SH-SY5Y (cell line): ENCODE measurements around the gene PRKCH.

ENCODE experiments used
- GATA2 ChIP-seq: IDR thresholded peaks from 2 replicates; pipeline ENCODE4 v1.6.1; 2011; ENCODE audit warnings: mild to moderate bottlenecking, low read depth, low read length
- GATA3 ChIP-seq: IDR thresholded peaks from 2 replicates; pipeline ENCODE4 v1.6.1; 2011; ENCODE audit warnings: low read depth, mild to moderate bottlenecking, low read length, moderate library complexity

PRKCH gene

DNA sequence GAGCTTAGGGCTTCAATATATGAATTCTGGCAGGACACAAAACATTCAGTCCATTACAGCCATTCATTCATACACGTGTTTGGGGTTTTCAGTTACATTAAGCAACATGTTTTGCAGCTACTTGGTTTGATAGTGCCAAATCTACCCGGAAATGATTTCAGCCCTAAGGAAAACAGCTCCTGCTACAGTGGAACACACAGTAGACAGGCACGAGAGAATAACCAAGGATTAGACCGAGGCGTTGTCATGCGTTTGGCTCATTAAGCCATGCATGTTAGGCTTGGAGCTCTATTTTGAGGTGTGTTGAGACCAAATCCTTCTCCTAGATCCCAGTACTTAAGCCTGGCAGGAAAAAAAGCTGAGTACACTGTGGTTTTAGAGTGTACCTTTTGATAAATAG, 177.4 kb downstream of the PRKCH start:
- no peak for TF ChIP-seq GATA2
- TF ChIP-seq GATA3, result no peak

DNA sequence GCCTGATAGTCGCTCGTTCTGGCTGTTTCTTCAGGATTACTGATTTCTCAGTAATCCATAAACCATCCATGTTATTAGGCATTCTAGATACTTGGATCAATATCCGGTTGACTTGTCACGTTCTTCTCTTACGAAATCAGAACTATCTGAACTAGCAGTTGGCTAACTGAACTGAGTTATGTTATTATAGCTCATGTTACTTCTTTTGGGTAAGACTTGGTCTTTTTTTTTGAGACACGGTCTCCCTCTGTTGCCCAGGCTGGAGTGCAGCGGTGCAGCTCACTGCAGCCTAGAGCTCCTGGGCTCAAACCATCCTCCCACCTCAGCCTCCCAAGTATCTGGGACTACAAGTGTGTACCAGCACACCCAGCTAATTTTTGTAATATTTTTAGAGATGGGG, 178.6 kb downstream of the PRKCH start:
- TF ChIP-seq GATA3 (no peak), GATA2 (no peak)

DNA sequence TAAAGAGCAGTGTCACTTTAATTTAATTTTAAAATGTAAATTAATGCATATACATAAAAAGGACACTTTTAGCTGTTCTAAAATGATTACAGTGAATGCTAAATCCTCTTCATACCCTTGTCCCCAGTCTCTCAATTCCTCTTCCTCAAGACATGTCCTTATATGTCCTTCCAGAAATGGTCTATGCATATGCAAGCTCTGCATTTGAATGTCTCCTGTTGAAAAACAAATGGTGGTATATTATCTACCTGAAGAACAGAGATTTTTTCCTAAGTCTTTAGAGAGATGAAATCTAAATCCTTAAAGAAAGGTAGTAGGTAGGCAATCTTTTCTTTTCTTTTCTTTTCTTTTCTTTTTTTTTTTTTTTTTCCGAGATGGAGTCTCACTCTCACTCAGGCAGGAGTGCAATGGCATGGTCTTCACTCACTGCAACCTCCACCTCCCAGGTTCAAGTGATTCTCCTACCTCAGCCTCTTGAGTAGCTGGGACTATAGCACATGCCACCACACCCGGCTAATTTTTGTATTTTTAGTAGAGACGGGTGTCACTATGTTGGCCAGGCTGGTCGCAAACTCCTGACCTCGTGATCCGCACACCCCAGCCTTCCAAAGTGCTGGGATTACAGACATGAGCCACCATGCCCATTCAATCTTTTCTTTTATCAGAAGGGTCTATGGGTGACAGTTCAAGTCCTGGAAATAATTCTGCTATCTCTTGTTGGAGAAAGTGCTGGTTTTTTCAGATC, 180.5 kb downstream of the PRKCH start:
- no peak for TF ChIP-seq GATA2
- no peak for TF ChIP-seq GATA3

DNA sequence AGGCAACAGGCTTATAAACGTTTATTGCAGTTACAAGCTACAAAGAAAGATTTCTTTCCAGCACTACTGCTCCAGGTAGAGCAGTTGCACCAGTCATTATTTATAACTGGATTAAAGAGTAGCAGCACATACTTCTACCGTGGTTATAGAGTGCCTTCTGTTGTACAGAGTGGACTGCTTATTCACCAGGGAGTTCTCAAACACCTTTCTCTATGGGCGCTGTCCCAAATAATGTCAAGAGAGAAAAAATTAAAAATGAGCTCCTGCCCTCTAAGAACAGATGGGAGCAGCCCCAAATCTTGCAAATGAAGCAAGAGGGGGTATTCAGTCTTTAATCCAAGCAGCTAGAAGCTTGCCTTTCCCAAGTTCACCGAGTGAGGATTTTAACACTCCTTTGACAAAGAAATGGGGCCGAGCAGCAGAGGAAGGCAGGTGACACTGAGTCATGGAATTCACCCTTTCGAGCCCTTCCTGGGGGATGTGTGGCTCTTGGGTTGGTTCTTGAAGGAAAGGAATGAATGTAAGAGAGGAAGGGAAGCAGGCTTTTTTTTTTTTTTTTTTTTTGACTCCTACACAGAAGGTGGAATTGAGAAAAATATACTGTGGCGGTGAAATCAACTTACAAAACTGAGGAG, 181.2 kb downstream of the PRKCH start:
- TF ChIP-seq GATA3, result no peak
- no peak for TF ChIP-seq GATA2

DNA sequence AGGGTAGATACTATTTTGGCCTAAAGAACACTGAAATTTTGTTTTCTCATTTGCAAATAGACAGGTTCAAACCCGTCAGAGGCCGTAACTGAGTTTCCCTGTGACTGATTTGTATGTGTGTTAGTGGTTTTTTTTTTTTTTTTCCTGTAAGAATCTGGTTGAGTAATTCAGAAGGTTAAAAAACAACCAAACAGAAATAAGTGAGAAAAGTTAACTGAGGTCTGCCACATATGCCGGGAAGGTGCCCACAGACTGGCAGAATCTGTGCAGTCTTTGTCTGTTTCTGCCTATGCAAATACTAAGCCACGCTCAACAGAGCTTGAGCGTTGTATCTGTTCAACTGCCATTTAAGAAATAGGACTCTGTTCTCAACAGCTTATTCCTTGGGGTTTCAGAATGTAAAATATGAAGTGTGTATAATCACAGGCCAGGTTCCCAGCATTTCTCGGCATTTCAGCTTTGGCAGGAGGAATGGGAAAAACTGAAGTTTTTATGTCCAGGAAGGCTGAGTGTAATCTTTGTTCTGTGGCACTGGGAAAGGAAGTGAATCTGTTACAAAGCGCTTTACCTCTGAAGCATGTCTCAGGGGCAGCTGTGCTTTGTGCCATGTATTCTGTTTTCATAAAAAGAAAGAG, 181.9 kb downstream of the PRKCH start:
- no peak for TF ChIP-seq GATA2
- no peak for TF ChIP-seq GATA3

DNA sequence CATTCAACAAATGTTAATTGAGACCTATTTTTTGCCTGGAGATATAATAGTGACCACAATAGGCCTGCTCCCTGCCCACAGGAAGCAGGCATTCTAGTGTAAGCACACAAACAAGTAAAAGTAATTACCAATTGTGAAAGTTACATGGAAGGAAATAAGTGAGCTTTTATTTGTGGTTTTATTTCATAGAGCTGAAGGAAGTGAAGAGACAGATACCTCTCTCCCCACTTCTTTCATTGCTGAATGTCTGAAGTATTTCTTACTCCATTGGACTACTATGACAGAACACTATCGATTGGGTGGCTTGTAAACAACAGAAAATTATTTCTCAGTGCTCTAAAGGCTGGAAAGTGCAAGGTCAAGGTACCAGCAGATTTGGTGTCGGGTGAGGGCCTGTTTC, 183.5 kb downstream of the PRKCH start:
- TF ChIP-seq GATA2, result no peak
- no peak for TF ChIP-seq GATA3

DNA sequence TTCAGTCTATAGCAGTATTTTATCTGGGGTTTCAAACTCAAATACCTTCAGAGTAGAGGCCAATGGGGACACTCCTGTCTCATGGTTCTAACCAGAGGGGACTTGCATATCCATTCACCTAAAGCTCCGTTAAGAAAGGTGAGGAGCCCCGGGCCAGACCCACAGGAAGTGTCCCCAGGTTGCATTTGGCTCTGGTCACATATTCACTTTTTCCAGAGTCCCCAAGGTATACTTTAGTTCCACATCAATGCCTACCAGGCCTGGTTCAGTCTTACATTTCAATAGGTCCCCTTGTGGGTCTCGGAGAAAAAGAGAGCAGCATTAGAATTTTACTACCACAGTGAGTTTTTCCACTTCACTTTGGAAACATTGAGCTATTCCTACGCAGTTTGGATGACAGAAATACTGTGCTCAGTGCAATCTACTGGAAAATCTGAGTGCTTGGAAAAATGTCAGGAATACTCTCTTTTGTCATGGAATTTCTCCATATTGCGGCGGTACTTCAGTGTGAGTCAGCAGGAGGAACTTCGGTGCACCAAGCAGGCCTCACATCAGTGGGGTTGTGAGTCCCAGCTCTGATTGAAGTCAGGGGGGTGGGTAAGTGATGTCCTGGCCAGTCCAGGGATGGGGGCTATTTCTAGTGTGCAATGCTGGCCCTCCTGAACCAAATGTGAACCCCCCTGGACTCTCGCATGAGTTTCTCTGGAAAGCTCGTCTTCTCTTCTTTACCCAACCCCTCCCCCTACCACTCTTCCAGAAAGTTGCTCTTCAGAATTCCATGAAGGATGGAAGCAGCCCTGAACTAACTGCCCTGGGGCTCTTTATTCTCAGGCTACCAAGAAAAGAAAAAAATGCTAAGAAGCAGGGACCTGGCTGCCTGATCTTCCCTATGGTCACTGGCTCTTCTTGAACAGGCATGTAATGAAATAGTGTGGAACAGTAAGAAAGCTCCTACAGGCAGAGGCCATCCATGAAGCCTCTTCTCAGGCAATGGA, 184.7 kb downstream of the PRKCH start:
- no peak for TF ChIP-seq GATA3
- no peak for TF ChIP-seq GATA2

DNA sequence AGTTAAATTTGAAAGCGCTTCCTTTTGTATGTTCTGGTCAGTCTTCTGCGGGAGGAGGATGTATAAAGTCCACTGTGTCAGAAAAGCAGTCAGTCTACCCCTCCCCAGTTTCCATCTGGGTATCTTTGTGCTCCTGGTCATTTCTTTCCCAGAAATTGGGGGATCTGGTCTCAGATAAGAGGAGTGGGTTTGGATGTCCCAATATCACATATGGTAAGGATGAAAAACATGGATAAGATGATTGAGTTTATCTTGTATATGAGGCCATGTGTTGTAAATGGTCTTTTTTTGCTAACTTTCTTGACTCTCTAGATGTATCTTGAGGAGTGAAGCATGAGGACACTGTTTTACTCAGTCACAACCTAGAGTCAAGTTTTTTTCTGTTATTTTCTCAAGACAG, 187.1 kb downstream of the PRKCH start:
- TF ChIP-seq GATA2, result no peak; the same call in 1 of the 2 replicates
- TF ChIP-seq GATA3, result no peak; the same call in 1 of the 2 replicates

DNA sequence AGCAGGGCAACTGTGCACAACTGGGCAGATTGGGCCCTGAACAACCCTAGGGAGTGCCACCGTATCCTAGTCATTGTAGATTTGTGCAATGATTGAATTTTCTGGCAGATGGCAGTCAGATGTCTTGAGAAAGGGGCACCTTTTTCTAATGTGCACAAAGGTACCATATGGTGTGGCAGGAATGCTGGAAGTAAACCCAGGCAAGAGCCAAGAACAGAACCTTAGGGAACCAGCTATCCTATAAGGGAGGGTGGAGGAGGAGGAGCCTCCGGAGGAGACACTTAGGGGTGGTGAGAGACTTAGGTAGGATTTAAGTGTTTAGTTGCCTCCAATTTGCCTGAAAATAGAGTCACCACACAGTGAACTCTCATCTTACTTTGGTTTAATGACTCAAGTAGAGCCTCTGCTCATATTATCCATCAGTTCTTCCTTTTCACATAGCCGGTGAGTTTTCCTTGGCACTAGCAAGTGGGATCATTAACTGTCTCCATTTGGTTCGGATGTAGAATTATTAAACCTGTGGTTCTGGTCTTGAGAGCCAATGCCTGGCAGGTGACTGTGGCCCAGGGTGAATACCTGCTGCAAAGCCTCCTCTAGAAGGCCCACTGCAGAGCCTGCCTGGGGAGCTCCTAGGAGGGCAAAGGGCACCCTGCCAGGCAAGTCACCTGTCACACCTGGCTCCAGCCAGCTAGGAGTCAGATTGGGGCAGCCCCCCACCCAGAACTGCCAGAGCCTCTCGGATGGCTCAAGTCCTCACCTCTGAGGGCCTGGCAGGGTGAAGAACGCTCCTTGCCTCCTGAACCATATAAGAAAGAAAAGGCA, 189.6 kb downstream of the PRKCH start:
- TF ChIP-seq GATA2, result no peak
- TF ChIP-seq GATA3, result no peak

DNA sequence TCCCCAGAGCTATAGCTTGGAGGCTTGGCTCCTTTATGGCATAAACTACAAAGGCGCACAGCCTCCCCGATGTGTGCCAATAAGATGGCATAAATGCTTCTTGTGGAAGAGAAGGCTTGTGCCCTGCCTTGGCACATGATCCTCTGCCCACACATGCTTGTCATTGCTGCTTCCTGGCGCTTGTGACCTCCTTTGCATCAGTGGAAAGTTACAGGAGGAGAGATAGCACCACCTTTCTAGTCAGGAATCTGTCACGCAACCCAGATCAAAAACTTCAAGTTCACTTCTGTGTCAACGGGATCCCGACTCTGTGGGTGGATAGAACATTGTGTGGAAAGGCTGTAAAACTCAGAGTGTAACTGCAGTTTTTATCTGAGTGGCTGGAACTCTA, 190.2 kb downstream of the PRKCH start:
- TF ChIP-seq GATA3, result no peak
- TF ChIP-seq GATA2, result no peak

DNA sequence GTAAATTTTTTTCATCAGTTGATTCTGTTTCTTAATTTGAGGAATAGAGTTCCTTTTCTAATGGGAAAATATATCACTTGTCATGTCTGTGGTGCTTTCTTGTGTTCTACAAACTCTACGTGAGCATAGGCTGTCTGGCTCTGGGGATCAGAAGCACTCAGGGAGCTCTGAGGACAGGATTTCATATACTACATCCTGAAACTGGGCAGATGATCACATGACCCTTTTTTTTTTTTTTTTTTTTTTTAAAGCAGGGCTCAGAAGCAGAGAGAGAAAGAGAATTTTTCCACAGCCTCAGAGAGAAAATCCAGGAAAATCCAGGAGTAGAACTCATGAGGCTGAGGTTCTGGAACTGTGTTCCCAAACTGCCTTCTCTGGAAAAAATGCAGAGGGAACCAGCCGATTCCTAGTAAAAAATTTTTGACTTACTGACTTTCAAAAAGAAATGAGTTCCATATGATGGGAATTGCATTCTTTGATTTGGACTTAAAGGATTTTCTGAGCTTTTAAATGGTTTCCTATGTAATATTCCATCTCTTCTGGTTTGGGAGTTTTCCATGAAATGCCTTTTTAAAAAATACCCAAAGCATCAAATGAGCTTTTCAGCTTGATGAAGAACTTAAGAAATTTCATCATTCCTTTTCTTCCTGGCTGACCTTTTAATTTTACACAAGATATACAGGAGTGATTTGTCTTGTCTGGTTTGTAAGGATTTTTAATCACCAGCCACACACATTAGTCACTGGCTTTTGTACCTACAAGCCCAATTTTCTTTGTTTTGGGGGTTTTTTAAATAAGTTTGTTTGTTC, 190.9 kb downstream of the PRKCH start:
- TF ChIP-seq GATA3, result no peak

DNA sequence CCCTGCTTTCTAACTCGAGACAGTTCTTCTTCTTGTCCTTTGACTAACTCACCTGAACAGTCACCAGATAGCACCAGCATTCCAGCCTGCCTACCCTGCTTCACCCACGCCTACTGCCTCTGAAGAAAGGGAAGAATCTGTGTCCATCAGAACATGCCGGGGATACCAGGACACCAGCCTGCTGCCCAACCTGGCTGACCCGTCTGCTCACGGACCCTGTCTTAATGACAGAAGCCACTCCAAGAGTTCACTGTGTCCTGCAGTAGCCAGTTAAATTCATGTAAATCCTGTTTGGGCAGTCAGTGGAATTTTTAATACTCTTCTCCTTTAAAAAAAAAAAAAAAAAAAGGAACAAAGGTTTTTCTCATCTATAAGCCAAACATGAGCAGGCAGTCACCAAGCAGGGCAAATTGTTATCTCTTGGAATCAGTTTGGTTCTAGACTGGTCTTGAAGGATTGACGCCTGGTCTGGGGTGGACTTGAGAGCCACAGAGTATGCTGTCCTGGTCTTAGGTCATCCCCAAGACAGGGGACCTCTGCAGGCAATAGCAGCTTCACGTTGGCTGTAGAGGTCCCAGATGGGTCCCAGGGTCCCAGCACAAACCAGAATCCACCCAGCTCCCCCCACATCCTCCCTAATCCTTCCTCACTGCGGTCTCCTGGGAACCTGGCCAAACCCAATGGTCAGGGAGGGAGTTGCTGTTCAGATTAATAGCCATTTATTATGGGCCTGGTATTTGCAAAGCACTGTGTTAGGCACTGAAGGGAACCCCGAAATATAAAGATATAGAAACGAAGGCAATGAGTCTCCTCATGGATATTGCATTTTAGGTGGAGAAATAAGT, 192.8 kb downstream of the PRKCH start:
- TF ChIP-seq GATA2 (no peak), GATA3 (no peak)
